Anterior cingulate cortex (tissue), 58 donors: ENCODE measurements around the gene CEP72.
"Not testable (repeated sequence)": the region's sequence is repeated elsewhere in the genome, so short reads cannot be mapped to it uniquely, and the experiment has no call there.

ENCODE experiments used
- DNase-seq, 58 donors: peaks; one replicate each; lab custom pipeline; 2025; lab: John Stamatoyannopoulos, UW

The CEP72 gene

GRCh38 chr5:693271-694041 lies 81.3 kb downstream of the CEP72 start, which contains the start of gene TPPP:
TPPP (minus strand) TSS chr5:693352; CDS start chr5:678060, 15,292 bp downstream.
- DNase-seq = peak in 57 of 58 donors; percentile 18 to 98 (median 86)

GRCh38 chr5:694042-694431 lies 81.9 kb downstream of the CEP72 start:
- DNase-seq = not testable (repeated sequence)

GRCh38 chr5:695475-695874 lies 83.3 kb downstream of the CEP72 start:
- not testable (repeated sequence) for DNase-seq

GRCh38 chr5:696191-696590 lies 84.1 kb downstream of the CEP72 start:
- DNase-seq = not testable (repeated sequence)

GRCh38 chr5:696753-697702 lies 84.9 kb downstream of the CEP72 start:
- not testable (repeated sequence) for DNase-seq
